Keratinocyte (primary cell): ENCODE measurements around the gene EVC.

Experiments
- CTCF ChIP-seq, 3 experiments: IDR thresholded peaks in 1 of 3; conservative IDR thresholded peaks in 1 of 3; optimal IDR thresholded peaks in 1 of 3; 2 replicates in 2 of 3; 3 replicates in 1 of 3; pipeline versions ENCODE3 to v1.5.1; 2011; ENCODE audit warnings: low read length in 3 of 3, mild to moderate bottlenecking in 3 of 3, moderate library complexity in 2 of 3, control low read depth in 1 of 3, inconsistent platforms in 1 of 3; ENCODE audit not compliant: insufficient read depth in 2 of 3; ENCODE audit errors: extremely low read depth in 1 of 3
- EZH2 ChIP-seq: IDR thresholded peaks from one replicate; pipeline ENCODE4 v1.6.1; 2012; ENCODE audit warnings: inconsistent platforms, mild to moderate bottlenecking, low read length, moderate library complexity

- TF ChIP-seq EZH2 (no peak), CTCF (optimal IDR thresholded peaks at IDR 0.05 in 1 of 3, IDR thresholded peaks at IDR 0.05 in 1 of 3, conservative IDR thresholded peaks at IDR 0.05 in 1 of 3; ENCODE audit: extremely low read depth in 1 of 3, insufficient read depth in 2 of 3, low read length in 3 of 3) (no peak)
Observed at GRCh38 chr4:5781691-5782090, 70.7 kb downstream of the EVC start.
